GM12801 (cell line): ENCODE results near the gene LXN.

Experiments used
- TF ChIP-seq, protein P1 (sequence below): IDR thresholded peaks from one replicate; pipeline ENCODE4 v1.5.1; 2011; ENCODE audit warnings: control low read depth; ENCODE audit not compliant: insufficient read length; ENCODE audit errors: extremely low read depth

Gene LXN, protein sequence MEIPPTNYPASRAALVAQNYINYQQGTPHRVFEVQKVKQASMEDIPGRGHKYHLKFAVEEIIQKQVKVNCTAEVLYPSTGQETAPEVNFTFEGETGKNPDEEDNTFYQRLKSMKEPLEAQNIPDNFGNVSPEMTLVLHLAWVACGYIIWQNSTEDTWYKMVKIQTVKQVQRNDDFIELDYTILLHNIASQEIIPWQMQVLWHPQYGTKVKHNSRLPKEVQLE

DNA sequence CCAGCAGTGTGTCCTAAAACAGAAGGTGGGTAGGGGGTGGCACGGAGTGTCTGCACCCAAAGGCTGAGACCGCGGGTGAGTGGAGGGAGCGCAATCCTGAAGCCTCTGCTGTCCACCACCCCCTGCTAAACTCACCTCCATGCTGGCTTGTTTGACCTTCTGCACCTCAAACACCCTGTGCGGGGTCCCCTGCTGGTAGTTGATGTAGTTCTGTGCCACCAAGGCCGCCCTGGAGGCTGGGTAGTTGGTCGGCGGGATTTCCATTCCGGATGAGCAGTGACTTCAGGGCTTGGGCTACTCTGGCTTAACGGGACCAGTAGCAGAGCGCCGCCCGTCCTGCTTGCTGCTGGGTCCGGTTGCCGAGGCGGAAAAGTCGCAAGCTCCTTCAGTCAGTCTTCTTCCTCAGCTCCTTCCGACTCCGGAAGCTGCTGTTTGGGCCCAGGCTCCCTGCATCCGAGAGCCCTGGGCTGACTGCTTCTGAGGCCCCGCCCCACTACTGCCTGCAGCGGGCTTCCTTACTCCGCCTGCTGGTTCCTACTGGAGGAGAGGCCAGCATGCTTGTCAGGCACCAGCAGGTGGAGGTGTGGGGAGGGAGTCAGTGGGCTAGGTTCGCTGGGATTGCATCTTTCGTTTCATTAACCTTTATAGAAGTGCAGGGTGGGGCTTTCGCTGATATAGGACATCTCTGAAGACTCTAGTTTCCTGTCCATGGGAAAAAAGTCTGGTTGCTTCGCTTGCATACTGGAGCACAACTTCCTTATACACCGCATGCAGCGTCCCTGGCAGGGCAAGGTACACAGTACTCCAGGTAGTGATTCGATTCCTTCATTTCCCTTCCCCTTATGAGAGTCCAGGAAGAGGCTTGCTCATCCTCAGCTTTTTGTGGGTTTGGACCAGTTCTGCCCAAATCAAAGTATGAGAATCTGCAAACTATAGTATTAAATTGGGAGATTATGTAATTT, at the start of gene LXN:
TSS of gene LXN (minus strand) at position 434 of the 962 bp plus-strand sequence. CDS start at position 264, 170 bp downstream.
- TF ChIP-seq, protein P1, sequence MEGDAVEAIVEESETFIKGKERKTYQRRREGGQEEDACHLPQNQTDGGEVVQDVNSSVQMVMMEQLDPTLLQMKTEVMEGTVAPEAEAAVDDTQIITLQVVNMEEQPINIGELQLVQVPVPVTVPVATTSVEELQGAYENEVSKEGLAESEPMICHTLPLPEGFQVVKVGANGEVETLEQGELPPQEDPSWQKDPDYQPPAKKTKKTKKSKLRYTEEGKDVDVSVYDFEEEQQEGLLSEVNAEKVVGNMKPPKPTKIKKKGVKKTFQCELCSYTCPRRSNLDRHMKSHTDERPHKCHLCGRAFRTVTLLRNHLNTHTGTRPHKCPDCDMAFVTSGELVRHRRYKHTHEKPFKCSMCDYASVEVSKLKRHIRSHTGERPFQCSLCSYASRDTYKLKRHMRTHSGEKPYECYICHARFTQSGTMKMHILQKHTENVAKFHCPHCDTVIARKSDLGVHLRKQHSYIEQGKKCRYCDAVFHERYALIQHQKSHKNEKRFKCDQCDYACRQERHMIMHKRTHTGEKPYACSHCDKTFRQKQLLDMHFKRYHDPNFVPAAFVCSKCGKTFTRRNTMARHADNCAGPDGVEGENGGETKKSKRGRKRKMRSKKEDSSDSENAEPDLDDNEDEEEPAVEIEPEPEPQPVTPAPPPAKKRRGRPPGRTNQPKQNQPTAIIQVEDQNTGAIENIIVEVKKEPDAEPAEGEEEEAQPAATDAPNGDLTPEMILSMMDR, result no peak

DNA sequence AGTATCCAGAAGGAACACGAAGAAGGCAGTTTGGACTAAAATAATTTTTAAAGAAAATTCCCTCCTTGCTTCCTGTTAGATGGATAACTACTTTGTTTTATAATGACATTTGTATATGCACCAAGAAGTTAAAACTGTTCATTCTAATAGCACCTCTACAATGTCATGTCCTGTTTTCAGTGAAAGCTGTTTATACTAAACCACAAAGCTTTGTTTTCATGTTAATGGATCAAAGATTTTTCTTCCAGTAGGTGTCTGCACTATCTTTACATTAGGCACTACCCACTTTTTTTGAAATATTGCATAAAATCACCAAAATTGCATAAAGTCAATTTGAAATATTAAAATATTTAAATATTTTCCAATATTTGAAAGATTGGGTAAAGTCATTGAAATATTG, 49.7 kb upstream of the LXN start:
- TF ChIP-seq, protein P1, result no peak

DNA sequence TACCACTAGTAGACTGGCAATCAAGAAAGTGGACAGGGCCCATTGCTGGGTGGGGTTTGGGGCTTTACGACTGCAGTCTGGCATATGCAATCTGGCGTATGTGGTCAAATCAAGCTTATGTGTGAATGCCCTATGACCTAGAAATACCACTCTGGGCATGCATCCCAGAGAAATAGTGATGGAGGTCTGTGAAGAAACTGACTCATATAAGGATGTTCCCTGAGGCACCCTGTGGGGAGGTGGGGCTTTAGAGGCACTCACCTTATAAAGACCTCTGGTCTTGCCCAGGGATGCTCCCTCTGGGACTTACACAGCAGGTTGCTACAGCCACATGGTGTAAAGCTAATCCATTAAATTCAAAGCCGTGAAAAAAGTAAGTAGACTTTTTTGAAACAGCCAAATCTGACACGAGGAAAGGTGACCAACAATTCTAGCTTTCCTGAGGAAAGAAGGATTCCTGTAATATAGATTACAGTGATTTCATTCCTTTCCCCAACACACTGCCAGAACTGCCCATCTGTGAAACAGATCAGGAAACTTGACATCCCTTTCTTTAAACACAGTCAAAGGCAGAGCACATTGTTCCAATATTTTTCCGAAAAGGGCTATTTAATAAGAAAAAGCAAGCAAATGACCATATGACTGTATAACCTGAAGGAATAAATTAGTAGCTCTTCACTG, 46.2 kb upstream of the LXN start:
- TF ChIP-seq, protein P1, result no peak

DNA sequence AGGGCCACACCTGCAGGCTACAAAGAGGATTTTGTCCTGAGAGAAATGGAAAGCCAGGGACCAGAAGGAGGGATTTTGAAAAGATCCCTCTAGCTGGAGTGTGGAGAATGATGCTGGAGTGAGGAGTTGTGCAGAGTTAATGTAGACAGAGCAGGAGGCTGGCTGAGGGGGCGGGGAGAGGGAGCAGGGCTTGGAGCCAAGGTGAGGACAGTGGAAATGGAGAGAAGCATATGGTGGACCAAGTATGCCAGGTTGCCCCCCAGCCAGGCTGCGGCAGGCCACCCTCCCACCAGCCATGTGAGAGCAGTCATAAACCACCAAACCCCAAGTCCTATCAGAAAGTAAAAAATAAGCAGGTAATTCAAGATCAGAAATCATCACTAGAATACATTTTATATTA, 45.1 kb upstream of the LXN start:
- TF ChIP-seq, protein P1, result no peak

DNA sequence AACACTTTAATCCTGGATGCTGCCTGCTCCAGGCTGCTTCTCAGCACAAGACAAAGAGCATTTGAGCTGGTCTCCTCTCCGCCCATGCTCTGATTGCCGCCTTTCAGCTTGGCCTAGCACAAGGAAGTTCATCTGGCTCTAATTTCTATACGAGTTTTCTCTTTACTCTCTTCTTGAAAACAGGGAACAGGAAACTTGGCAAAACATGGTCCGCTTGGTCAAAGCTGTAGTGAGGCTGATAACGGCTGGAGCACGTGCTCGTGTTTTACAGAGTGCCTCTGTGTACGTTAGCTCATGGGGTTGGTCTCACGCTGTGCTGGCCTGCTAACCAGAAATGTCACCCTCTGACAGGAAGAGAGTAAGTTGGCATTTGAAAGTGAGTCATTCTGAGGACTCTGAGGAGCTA, 40.6 kb upstream of the LXN start:
- TF ChIP-seq, protein P1, result no peak

DNA sequence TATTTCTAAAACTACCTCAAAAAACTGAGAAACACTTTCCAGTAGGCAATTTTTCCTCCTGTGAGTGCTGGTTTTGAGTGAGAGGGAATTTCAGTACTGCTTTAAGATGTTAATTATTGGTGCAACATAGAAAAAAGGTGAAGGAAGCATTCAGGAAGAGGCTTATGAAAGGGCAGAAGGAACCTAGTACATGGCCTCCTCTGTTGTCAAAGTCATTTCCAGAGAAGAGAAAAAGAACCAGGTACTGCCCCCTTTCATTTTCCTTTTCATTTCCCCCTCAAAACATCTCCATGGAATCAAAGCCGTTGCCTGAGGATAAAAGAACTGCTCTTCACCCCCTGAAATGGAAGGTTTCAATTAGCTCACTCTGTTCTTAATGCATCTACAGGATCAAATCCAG, 40.0 kb upstream of the LXN start:
- TF ChIP-seq, protein P1, result no peak

DNA sequence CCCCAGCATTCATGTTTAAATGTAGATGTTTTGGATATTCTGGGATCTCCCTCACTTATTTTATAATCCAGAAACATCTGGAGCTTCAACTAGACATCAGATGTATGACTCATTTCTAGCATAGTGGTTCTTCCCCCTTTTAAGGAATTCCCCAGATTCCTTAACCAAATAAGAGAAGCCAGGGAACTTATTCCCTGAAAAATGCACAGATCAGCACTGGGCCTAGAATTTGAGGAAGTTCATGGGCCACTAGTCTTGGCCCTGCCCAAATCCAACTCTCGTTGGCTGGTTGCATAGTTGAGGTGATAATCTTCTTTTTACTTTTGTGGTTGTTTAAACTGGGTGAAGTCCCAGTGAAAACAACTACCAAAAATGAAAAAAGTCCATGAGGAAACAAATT, 39.4 kb upstream of the LXN start:
- TF ChIP-seq, protein P1, result no peak
